Mesothelial cell of epicardium (in vitro differentiated cells): ENCODE data around the gene CCDC154. TPM values are rescaled to one million over a fixed set of nuclear protein-coding genes. Genes with fewer than 3 reads are reported as not detected.
"Not testable (repeated sequence)": the region's sequence is repeated elsewhere in the genome, so short reads cannot be mapped to it uniquely, and the experiment has no call there.

Experiments
- DNase-seq, 2 experiments: peaks; one replicate each; pipeline ENCODE4 v3.0.0; 2021; ENCODE audit warnings: low spot score in 2 of 2; ENCODE audit not compliant: unreplicated experiment in 2 of 2
- H3K27ac Mint-ChIP-seq: 2 replicates; pipeline ENCODE4 v1.8.0; 2021; ENCODE audit warnings: mixed read lengths
- H3K27me3 Mint-ChIP-seq: 2 replicates; pipeline ENCODE4 v1.8.0; 2021; ENCODE audit warnings: low read depth, mixed read lengths
- H3K36me3 Mint-ChIP-seq: 2 replicates; pipeline ENCODE4 v1.8.0; 2021; ENCODE audit warnings: mixed read lengths
- H3K4me1 Mint-ChIP-seq: 2 replicates; pipeline ENCODE4 v1.8.0; 2021; ENCODE audit warnings: mixed read lengths
- H3K4me3 Mint-ChIP-seq: 2 replicates; pipeline ENCODE4 v1.8.0; 2021; ENCODE audit warnings: mild to moderate bottlenecking, moderate library complexity, mixed read lengths
- H3K9me3 Mint-ChIP-seq: 2 replicates; pipeline ENCODE4 v1.8.0; 2021; ENCODE audit warnings: mixed read lengths
- CTCF ChIP-seq: fragments of 200-600 bp; sonication (generic); IDR thresholded peaks from one replicate; pipeline ENCODE4 v1.5.0; 2021; ENCODE audit warnings: antibody characterized with exemption; ENCODE audit not compliant: unreplicated experiment
- total RNA-seq: library from RNA; stranded (reverse); gene quantifications from 3 replicates; pipeline ENCODE4 v1.2.1, GENCODE V29; 2021

The CCDC154 gene
- total RNA-seq, 1 donor from 2014 or later = 5.6 TPM

- no peak for TF ChIP-seq CTCF
- no peaks in the 10 kb centered on the region for H3K4me1 Mint-ChIP-seq
- H3K27ac Mint-ChIP-seq = no peak overlapping the region
- no peak for DNase-seq
- peaks cover 13% of the 10 kb centered on the region for H3K27me3 Mint-ChIP-seq
- H3K4me3 Mint-ChIP-seq = no peak overlapping the region
- no peaks in the 10 kb centered on the region for H3K36me3 Mint-ChIP-seq
- no peaks in the 10 kb centered on the region for H3K9me3 Mint-ChIP-seq
Observed at GRCh38 chr16:1485847-1486496, 41.6 kb upstream of the CCDC154 start.

- H3K27ac Mint-ChIP-seq = no peak overlapping the region
- peaks cover 10% of the 10 kb centered on the region for H3K9me3 Mint-ChIP-seq
- no peak overlapping the region for H3K4me3 Mint-ChIP-seq
- no peak for DNase-seq
- H3K4me1 Mint-ChIP-seq = no peaks in the 10 kb centered on the region
- H3K27me3 Mint-ChIP-seq = peaks cover 17% of the 10 kb centered on the region
- no peaks in the 10 kb centered on the region for H3K36me3 Mint-ChIP-seq
- TF ChIP-seq CTCF = no peak
Observed at GRCh38 chr16:1481906-1482835, 37.8 kb upstream of the CCDC154 start.

GRCh38 chr16:1478937-1479336, 34.6 kb upstream of the CCDC154 start:
- H3K9me3 Mint-ChIP-seq, H3K36me3 Mint-ChIP-seq, H3K27ac Mint-ChIP-seq, H3K4me3 Mint-ChIP-seq, DNase-seq: not testable (repeated sequence)
- peaks cover 11% of the 10 kb centered on the region for H3K4me1 Mint-ChIP-seq
- H3K27me3 Mint-ChIP-seq = peaks cover 12% of the 10 kb centered on the region

GRCh38 chr16:1477033-1477432, 32.7 kb upstream of the CCDC154 start:
- TF ChIP-seq CTCF = no peak
- peaks cover 8% of the 10 kb centered on the region for H3K27me3 Mint-ChIP-seq
- peaks cover 16% of the 10 kb centered on the region for H3K4me1 Mint-ChIP-seq
- no peaks in the 10 kb centered on the region for H3K36me3 Mint-ChIP-seq
- H3K4me3 Mint-ChIP-seq = no peak overlapping the region
- no peak overlapping the region for H3K27ac Mint-ChIP-seq
- DNase-seq = no peak
- peaks cover 10% of the 10 kb centered on the region for H3K9me3 Mint-ChIP-seq

GRCh38 chr16:1475552-1476114, 31.3 kb upstream of the CCDC154 start:
- DNase-seq = no peak
- Mint-ChIP-seq H3K36me3 (no peaks in the 10 kb centered on the region), H3K27me3 (peaks cover 2% of the 10 kb centered on the region), H3K4me3 (peak overlapping the region; percentile 68), H3K27ac (peak overlapping the region; percentile 87), H3K4me1 (peaks cover 19% of the 10 kb centered on the region), H3K9me3 (peaks cover 10% of the 10 kb centered on the region)
- no peak for TF ChIP-seq CTCF
